CD4-positive, alpha-beta memory T cell (primary cell): ENCODE results near the gene GHRH. TPM values are rescaled to one million over a fixed set of nuclear protein-coding genes. Genes with fewer than 3 reads are reported as not detected.

Experiments
- CTCF ChIA-PET: fragments of 350-600 bp; sonication (Branson Sonifier 250); formaldehyde crosslinking; loops from one replicate; lab custom pipeline; 2021; ENCODE audit warnings: inconsistent platforms; ENCODE audit not compliant: partially characterized antibody; lab: Charles Lee
- POLR2A ChIA-PET: fragments of 350-600 bp; sonication (Branson Sonifier 250); formaldehyde crosslinking; loops from one replicate; lab custom pipeline; 2021; ENCODE audit not compliant: partially characterized antibody; lab: Charles Lee
- DNase-seq, 5 donors: peaks; one replicate each; pipeline versions ENCODE4 v3.0.0 to v3.0.0-alpha.2; 2020 to 2022; ENCODE audit warnings: mixed read lengths in 1 of 5
- H3K27ac ChIP-seq: one replicate; pipeline ENCODE4 v1.7.0; 2013; ENCODE audit warnings: low read depth, low read length
- H3K27me3 ChIP-seq: 2 replicates; pipeline ENCODE4 v1.7.0; 2013; ENCODE audit warnings: mild to moderate bottlenecking, low read length, moderate library complexity; ENCODE audit not compliant: insufficient read depth
- H3K36me3 ChIP-seq: 2 replicates; pipeline ENCODE4 v1.7.0; 2013; ENCODE audit warnings: mild to moderate bottlenecking, low read length, moderate library complexity; ENCODE audit not compliant: insufficient read depth
- H3K4me1 ChIP-seq: 2 replicates; pipeline ENCODE4 v1.7.0; 2013; ENCODE audit warnings: mild to moderate bottlenecking, low read length, moderate library complexity; ENCODE audit not compliant: insufficient read depth
- H3K4me3 ChIP-seq, 2 donors: one replicate each; pipeline ENCODE4 v1.7.0; 2013; ENCODE audit warnings: low read length in 2 of 2, mild to moderate bottlenecking in 1 of 2
- H3K9me3 ChIP-seq, 2 donors: one replicate each; pipeline ENCODE4 v1.7.0; 2013; ENCODE audit warnings: low read length in 2 of 2, control low read depth in 1 of 2; ENCODE audit not compliant: control insufficient read depth in 1 of 2
- H3K27ac Mint-ChIP-seq, 7 donors: one replicate each; pipeline ENCODE4 v1.8.0; 2020 to 2021; ENCODE audit warnings: mixed read lengths in 7 of 7, mild to moderate bottlenecking in 6 of 7, inconsistent platforms in 3 of 7, moderate library complexity in 3 of 7
- H3K27me3 Mint-ChIP-seq, 2 donors: one replicate each; pipeline ENCODE4 v1.8.0; 2020 to 2021; ENCODE audit warnings: mixed read lengths in 2 of 2
- H3K36me3 Mint-ChIP-seq, 2 donors: one replicate each; pipeline ENCODE4 v1.8.0; 2020 to 2021; ENCODE audit warnings: mixed read lengths in 2 of 2, inconsistent platforms in 1 of 2, mild to moderate bottlenecking in 1 of 2
- H3K4me1 Mint-ChIP-seq, 4 donors: one replicate each; pipeline ENCODE4 v1.8.0; 2020 to 2021; ENCODE audit warnings: mixed read lengths in 4 of 4, mild to moderate bottlenecking in 1 of 4
- H3K4me3 Mint-ChIP-seq, 8 donors: one replicate each; pipeline ENCODE4 v1.8.0; 2020 to 2021; ENCODE audit warnings: mixed read lengths in 8 of 8, mild to moderate bottlenecking in 7 of 8, moderate library complexity in 6 of 8, inconsistent platforms in 3 of 8
- H3K9me3 Mint-ChIP-seq, 8 donors: one replicate each; pipeline ENCODE4 v1.8.0; 2020 to 2021; ENCODE audit warnings: mixed read lengths in 8 of 8, mild to moderate bottlenecking in 5 of 8, inconsistent platforms in 3 of 8, moderate library complexity in 1 of 8
- intact Hi-C: fragments of 100-400 bp; cut with micrococcal nuclease; formaldehyde crosslinking; loops from one replicate; pipeline ENCODE4 v1.15.1; 2023
- polyA plus RNA-seq, 2 donors: library from polyadenylated mRNA; unstranded; fragments of 300-500 nt; fragmentation: Illumina TruSeq; gene quantifications; one replicate each; pipeline ENCODE4 v1.2.3, GENCODE V29; 2021
- total RNA-seq, 2 experiments: library from RNA; stranded (reverse); gene quantifications; one replicate each; pipeline ENCODE4 v1.2.3, GENCODE V29; 2021

GHRH gene
- total and polyA plus RNA-seq, 4 experiments from 2014 or later = not detected

- Histone ChIP-seq H3K36me3 (no peaks in the 10 kb centered on the region), H3K4me3 (no peak overlapping the region), H3K9me3 (no peaks in the 10 kb centered on the region), H3K4me1 (no peaks in the 10 kb centered on the region), H3K27me3 (no peaks in the 10 kb centered on the region), H3K27ac (no peak overlapping the region)
- H3K4me3 Mint-ChIP-seq = no peak overlapping the region
- H3K36me3 Mint-ChIP-seq = no peaks in the 10 kb centered on the region
- intact Hi-C loops = no loop called here
- peak overlapping the region in 1 of 7 donors; percentile 78 for H3K27ac Mint-ChIP-seq
- ChIA-PET CTCF (interaction anchor here (0.7 kb wide), 1 partner anchor 11 kb away, joined by 3 read pairs; no protein-coding TSS in a partner anchor), POLR2A (no interaction called here)
- peaks cover 0 to 5% (median under 1%) of the 10 kb centered on the region in 8 donors for H3K9me3 Mint-ChIP-seq
- H3K4me1 Mint-ChIP-seq = no peaks in the 10 kb centered on the region
- no peak for DNase-seq
- peaks cover 16 to 17% of the 10 kb centered on the region in 2 donors for H3K27me3 Mint-ChIP-seq
Measured at GRCh38 chr20:37257530-37257929, 4.1 kb downstream of the GHRH start.

GRCh38 chr20:37256286-37256685 is 5.3 kb downstream of the GHRH start:
- ChIA-PET POLR2A (no interaction called here), CTCF (interaction anchor here (1.1 kb wide), 1 partner anchor 8 kb away, joined by 4 read pairs; no protein-coding TSS in a partner anchor)
- intact Hi-C loops = no loop called here
- H3K4me1 ChIP-seq = no peaks in the 10 kb centered on the region
- Mint-ChIP-seq H3K27ac (peak overlapping the region in 1 of 7 donors; percentile 51), H3K4me3 (no peak overlapping the region), H3K36me3 (no peaks in the 10 kb centered on the region), H3K4me1 (no peaks in the 10 kb centered on the region), H3K9me3 (peaks cover 0 to 5% (median under 1%) of the 10 kb centered on the region in 8 donors), H3K27me3 (peaks cover 11 to 13% of the 10 kb centered on the region in 2 donors)
- no peak overlapping the region for H3K4me3 ChIP-seq
- H3K36me3 ChIP-seq = no peaks in the 10 kb centered on the region
- no peak overlapping the region for H3K27ac ChIP-seq
- H3K9me3 ChIP-seq = no peaks in the 10 kb centered on the region
- no peaks in the 10 kb centered on the region for H3K27me3 ChIP-seq
- DNase-seq = no peak

- Histone ChIP-seq H3K27ac (no peak overlapping the region), H3K4me1 (no peaks in the 10 kb centered on the region), H3K36me3 (no peaks in the 10 kb centered on the region), H3K4me3 (no peak overlapping the region), H3K27me3 (no peaks in the 10 kb centered on the region), H3K9me3 (no peaks in the 10 kb centered on the region)
- H3K4me1 Mint-ChIP-seq = peaks cover 0 to 2% (median under 1%) of the 10 kb centered on the region in 4 donors
- H3K27me3 Mint-ChIP-seq = peaks cover 5 to 7% of the 10 kb centered on the region in 2 donors
- POLR2A ChIA-PET = no interaction called here
- intact Hi-C loops = no loop called here
- H3K9me3 Mint-ChIP-seq = peaks cover 0 to 5% (median under 1%) of the 10 kb centered on the region in 8 donors
- H3K27ac Mint-ChIP-seq = no peak overlapping the region
- DNase-seq = no peak
- no peaks in the 10 kb centered on the region for H3K36me3 Mint-ChIP-seq
- CTCF ChIA-PET = interaction anchor here (1.1 kb wide), 1 partner anchor 13 kb away, joined by 3 read pairs; no protein-coding TSS in a partner anchor
- H3K4me3 Mint-ChIP-seq = no peak overlapping the region
Measured at GRCh38 chr20:37254114-37254878, 7.3 kb downstream of the GHRH start.

- ChIA-PET POLR2A (no interaction called here), CTCF (no interaction called here)
- H3K4me1 ChIP-seq = no peaks in the 10 kb centered on the region
- Mint-ChIP-seq H3K4me3 (no peak overlapping the region), H3K27ac (peak overlapping the region in 1 of 7 donors; percentile 48), H3K36me3 (no peaks in the 10 kb centered on the region), H3K9me3 (peaks cover 0 to 5% (median 0%) of the 10 kb centered on the region in 8 donors), H3K4me1 (peaks cover 0 to 2% (median under 1%) of the 10 kb centered on the region in 4 donors), H3K27me3 (peaks cover 5 to 7% of the 10 kb centered on the region in 2 donors)
- intact Hi-C loops = no loop called here
- no peak overlapping the region for H3K4me3 ChIP-seq
- H3K27ac ChIP-seq = no peak overlapping the region
- no peaks in the 10 kb centered on the region for H3K27me3 ChIP-seq
- DNase-seq = no peak
- no peaks in the 10 kb centered on the region for H3K9me3 ChIP-seq
- H3K36me3 ChIP-seq = no peaks in the 10 kb centered on the region
Measured at GRCh38 chr20:37253087-37253486, 8.5 kb downstream of the GHRH start.

GRCh38 chr20:37251825-37252477 is 9.7 kb downstream of the GHRH start:
- H3K4me1 Mint-ChIP-seq = peaks cover 0 to 2% (median under 1%) of the 10 kb centered on the region in 4 donors
- Histone ChIP-seq H3K36me3 (no peaks in the 10 kb centered on the region), H3K27me3 (no peaks in the 10 kb centered on the region), H3K4me3 (no peak overlapping the region), H3K4me1 (no peaks in the 10 kb centered on the region), H3K9me3 (no peaks in the 10 kb centered on the region), H3K27ac (no peak overlapping the region)
- POLR2A ChIA-PET = no interaction called here
- intact Hi-C loops = no loop called here
- peaks cover 0 to 5% (median 0%) of the 10 kb centered on the region in 8 donors for H3K9me3 Mint-ChIP-seq
- no peak overlapping the region for H3K27ac Mint-ChIP-seq
- DNase-seq = no peak
- H3K4me3 Mint-ChIP-seq = no peak overlapping the region
- no peaks in the 10 kb centered on the region for H3K36me3 Mint-ChIP-seq
- CTCF ChIA-PET = no interaction called here
- peaks cover 5 to 7% of the 10 kb centered on the region in 2 donors for H3K27me3 Mint-ChIP-seq

- H3K36me3 Mint-ChIP-seq = peaks cover 0 to 12% of the 10 kb centered on the region in 2 donors
- intact Hi-C loops = no loop called here
- no peak for DNase-seq
- no peaks in the 10 kb centered on the region for H3K4me1 ChIP-seq
- H3K27ac Mint-ChIP-seq = no peak overlapping the region
- CTCF ChIA-PET = no interaction called here
- no peaks in the 10 kb centered on the region for H3K27me3 ChIP-seq
- H3K4me3 ChIP-seq = no peak overlapping the region
- POLR2A ChIA-PET = no interaction called here
- no peaks in the 10 kb centered on the region for H3K36me3 ChIP-seq
- H3K27me3 Mint-ChIP-seq = peaks cover 2 to 3% of the 10 kb centered on the region in 2 donors
- no peaks in the 10 kb centered on the region for H3K9me3 ChIP-seq
- peaks cover 0 to 2% (median under 1%) of the 10 kb centered on the region in 4 donors for H3K4me1 Mint-ChIP-seq
- H3K27ac ChIP-seq = no peak overlapping the region
- peaks cover 0 to 2% (median 0%) of the 10 kb centered on the region in 8 donors for H3K9me3 Mint-ChIP-seq
- no peak overlapping the region for H3K4me3 Mint-ChIP-seq
Measured at GRCh38 chr20:37249304-37249703, 12.3 kb downstream of the GHRH start.

GRCh38 chr20:37247547-37247946 is 14.1 kb downstream of the GHRH start:
- Histone ChIP-seq H3K36me3 (peaks cover 8% of the 10 kb centered on the region), H3K4me3 (no peak overlapping the region), H3K4me1 (no peaks in the 10 kb centered on the region), H3K27me3 (no peaks in the 10 kb centered on the region), H3K27ac (no peak overlapping the region), H3K9me3 (no peaks in the 10 kb centered on the region)
- CTCF ChIA-PET = no interaction called here
- Mint-ChIP-seq H3K4me1 (peaks cover 0 to 2% (median under 1%) of the 10 kb centered on the region in 4 donors), H3K27ac (peak overlapping the region in 2 of 7 donors; percentile 3 to 52), H3K9me3 (no peaks in the 10 kb centered on the region), H3K27me3 (no peaks in the 10 kb centered on the region), H3K36me3 (peaks cover 13 to 26% of the 10 kb centered on the region in 2 donors), H3K4me3 (no peak overlapping the region)
- POLR2A ChIA-PET = no interaction called here
- no peak for DNase-seq
- intact Hi-C loops = no loop called here
